ENCODE measurements around the gene PRKCD.

- TF ChIP-seq ZNF565 (CRISPR knock-in tag; conservative IDR thresholded peaks at IDR 0.05; ENCODE audit: low read depth) (no peak), TOX (CRISPR knock-in tag; IDR thresholded peaks at IDR 0.05; ENCODE audit: borderline replicate concordance) (no peak), GLIS3 (CRISPR knock-in tag; IDR thresholded peaks at IDR 0.05) (no peak), CREB5 (CRISPR knock-in tag; IDR thresholded peaks at IDR 0.05; ENCODE audit: low read depth) (no peak), ZFP3 (CRISPR knock-in tag; IDR thresholded peaks at IDR 0.05) (no peak), ZNF8 (CRISPR knock-in tag; IDR thresholded peaks at IDR 0.05) (no peak), SNAI2 (CRISPR knock-in tag; IDR thresholded peaks at IDR 0.05) (no peak), OSR1 (CRISPR knock-in tag; IDR thresholded peaks at IDR 0.05) (no peak), ISL1 (CRISPR knock-in tag; IDR thresholded peaks at IDR 0.05) (no peak)
Observed at GRCh38 chr3:53114011-53114400, 47.0 kb upstream of the PRKCD start.

Data from SK-N-SH treated with all-trans-retinoic acid at 6 μM for 48 hours (cell line).